ENCODE data around the gene TMEM135.

The TMEM135 gene

DNA sequence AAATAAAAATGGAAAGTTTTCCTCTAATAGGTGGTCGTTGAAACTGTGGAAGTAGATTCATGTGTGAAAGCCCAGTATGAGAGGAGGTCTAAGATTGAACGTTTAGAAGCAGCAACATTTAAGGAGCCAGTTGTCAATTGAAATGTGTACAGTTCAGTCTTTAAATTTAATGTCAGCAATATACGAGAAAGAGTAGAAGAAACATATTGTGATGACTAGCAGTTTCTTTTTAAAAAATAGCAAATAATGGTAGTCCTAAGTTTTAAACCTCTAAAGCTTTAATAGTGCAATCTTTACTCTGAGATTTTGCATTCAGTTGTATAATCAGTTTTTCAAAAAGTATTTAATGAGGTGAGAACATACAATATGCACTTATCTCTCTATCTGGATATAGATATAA is 44.9 kb downstream of the TMEM135 start:
- TF ChIP-seq POLR2AphosphoS5 (IDR thresholded peaks at IDR 0.05; ENCODE audit: low read depth, low read length) (no peak), SIN3A (IDR thresholded peaks at IDR 0.05; ENCODE audit: borderline replicate concordance, insufficient read depth, low read length) (no peak), TAF1 (IDR thresholded peaks at IDR 0.05; ENCODE audit: borderline replicate concordance, insufficient read depth, low read length) (no peak), FOXP2 (optimal IDR thresholded peaks at IDR 0.05; ENCODE audit: borderline replicate concordance, extremely low read depth, extremely low read length, insufficient read depth) (no peak)
- TF ChIP-seq, protein P1, sequence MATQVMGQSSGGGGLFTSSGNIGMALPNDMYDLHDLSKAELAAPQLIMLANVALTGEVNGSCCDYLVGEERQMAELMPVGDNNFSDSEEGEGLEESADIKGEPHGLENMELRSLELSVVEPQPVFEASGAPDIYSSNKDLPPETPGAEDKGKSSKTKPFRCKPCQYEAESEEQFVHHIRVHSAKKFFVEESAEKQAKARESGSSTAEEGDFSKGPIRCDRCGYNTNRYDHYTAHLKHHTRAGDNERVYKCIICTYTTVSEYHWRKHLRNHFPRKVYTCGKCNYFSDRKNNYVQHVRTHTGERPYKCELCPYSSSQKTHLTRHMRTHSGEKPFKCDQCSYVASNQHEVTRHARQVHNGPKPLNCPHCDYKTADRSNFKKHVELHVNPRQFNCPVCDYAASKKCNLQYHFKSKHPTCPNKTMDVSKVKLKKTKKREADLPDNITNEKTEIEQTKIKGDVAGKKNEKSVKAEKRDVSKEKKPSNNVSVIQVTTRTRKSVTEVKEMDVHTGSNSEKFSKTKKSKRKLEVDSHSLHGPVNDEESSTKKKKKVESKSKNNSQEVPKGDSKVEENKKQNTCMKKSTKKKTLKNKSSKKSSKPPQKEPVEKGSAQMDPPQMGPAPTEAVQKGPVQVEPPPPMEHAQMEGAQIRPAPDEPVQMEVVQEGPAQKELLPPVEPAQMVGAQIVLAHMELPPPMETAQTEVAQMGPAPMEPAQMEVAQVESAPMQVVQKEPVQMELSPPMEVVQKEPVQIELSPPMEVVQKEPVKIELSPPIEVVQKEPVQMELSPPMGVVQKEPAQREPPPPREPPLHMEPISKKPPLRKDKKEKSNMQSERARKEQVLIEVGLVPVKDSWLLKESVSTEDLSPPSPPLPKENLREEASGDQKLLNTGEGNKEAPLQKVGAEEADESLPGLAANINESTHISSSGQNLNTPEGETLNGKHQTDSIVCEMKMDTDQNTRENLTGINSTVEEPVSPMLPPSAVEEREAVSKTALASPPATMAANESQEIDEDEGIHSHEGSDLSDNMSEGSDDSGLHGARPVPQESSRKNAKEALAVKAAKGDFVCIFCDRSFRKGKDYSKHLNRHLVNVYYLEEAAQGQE (IDR thresholded peaks at IDR 0.05; ENCODE audit: insufficient read depth in 1 of 2, low read depth in 2 of 2, low read length in 2 of 2): no peak

GRCh38 chr11:87083029-87083428 is 45.3 kb downstream of the TMEM135 start:
- TF ChIP-seq POLR2AphosphoS5 (IDR thresholded peaks at IDR 0.05; ENCODE audit: low read depth, low read length) (no peak), FOXP2 (optimal IDR thresholded peaks at IDR 0.05; ENCODE audit: borderline replicate concordance, extremely low read depth, extremely low read length, insufficient read depth) (no peak), SIN3A (IDR thresholded peaks at IDR 0.05; ENCODE audit: borderline replicate concordance, insufficient read depth, low read length) (no peak), TAF1 (IDR thresholded peaks at IDR 0.05; ENCODE audit: borderline replicate concordance, insufficient read depth, low read length) (no peak)
- TF ChIP-seq, protein P1 (IDR thresholded peaks at IDR 0.05; ENCODE audit: insufficient read depth in 1 of 2, low read depth in 2 of 2, low read length in 2 of 2): no peak

DNA sequence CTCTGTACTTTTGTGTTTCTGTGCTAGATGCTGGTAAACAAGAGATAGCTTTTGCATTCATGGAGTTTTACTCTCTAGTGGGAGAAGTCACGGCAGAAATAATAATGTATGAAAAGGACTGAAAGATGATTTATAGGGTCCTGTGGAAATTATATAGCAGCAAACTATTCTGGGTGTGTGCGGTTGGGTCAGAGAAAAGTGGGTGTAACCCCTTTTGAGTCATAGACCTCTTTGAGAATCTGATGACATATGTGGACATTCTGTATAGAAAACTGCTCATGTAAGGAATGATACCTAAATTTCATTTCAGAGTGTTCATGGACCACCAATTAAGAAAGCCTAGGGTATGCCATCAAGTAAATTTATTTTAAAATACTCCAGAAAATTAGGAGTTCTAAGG is 54.4 kb downstream of the TMEM135 start:
- TF ChIP-seq POLR2AphosphoS5 (IDR thresholded peaks at IDR 0.05; ENCODE audit: low read depth, low read length) (no peak), TAF1 (IDR thresholded peaks at IDR 0.05; ENCODE audit: borderline replicate concordance, insufficient read depth, low read length) (no peak), SIN3A (IDR thresholded peaks at IDR 0.05; ENCODE audit: borderline replicate concordance, insufficient read depth, low read length) (no peak), FOXP2 (optimal IDR thresholded peaks at IDR 0.05; ENCODE audit: borderline replicate concordance, extremely low read depth, extremely low read length, insufficient read depth) (no peak)
- TF ChIP-seq, protein P1 (IDR thresholded peaks at IDR 0.05; ENCODE audit: insufficient read depth in 1 of 2, low read depth in 2 of 2, low read length in 2 of 2): no peak

GRCh38 chr11:87092567-87092966 is 54.8 kb downstream of the TMEM135 start:
- TF ChIP-seq, protein P1 (IDR thresholded peaks at IDR 0.05; ENCODE audit: insufficient read depth in 1 of 2, low read depth in 2 of 2, low read length in 2 of 2): no peak

GRCh38 chr11:87097582-87097981 is 59.8 kb downstream of the TMEM135 start:
- TF ChIP-seq FOXP2 (optimal IDR thresholded peaks at IDR 0.05; ENCODE audit: borderline replicate concordance, extremely low read depth, extremely low read length, insufficient read depth) (no peak), TAF1 (IDR thresholded peaks at IDR 0.05; ENCODE audit: borderline replicate concordance, insufficient read depth, low read length) (no peak), SIN3A (IDR thresholded peaks at IDR 0.05; ENCODE audit: borderline replicate concordance, insufficient read depth, low read length) (no peak), POLR2AphosphoS5 (IDR thresholded peaks at IDR 0.05; ENCODE audit: low read depth, low read length) (no peak)
- TF ChIP-seq, protein P1 (IDR thresholded peaks at IDR 0.05; ENCODE audit: insufficient read depth in 1 of 2, low read depth in 2 of 2, low read length in 2 of 2): no peak

Data from PFSK-1 (cell line).